Right lobe of liver (tissue), 4 donors: ENCODE measurements around the gene SIRT1.

Experiments
- CTCF ChIP-seq, 4 donors: fragments of 200-600 bp in 3 of 4; fragments of 450-650 bp in 1 of 4; IDR thresholded peaks; one replicate each; pipeline versions ENCODE4 v1.5.1 to v1.8.0; 2016 to 2022; ENCODE audit warnings: antibody characterized with exemption in 4 of 4, mild to moderate bottlenecking in 2 of 4
- POLR2A ChIP-seq: fragments of 450-650 bp; IDR thresholded peaks from one replicate; pipeline ENCODE4 v1.6.1; 2017; ENCODE audit warnings: antibody characterized with exemption, mild to moderate bottlenecking
- donor health status: DM: no; HTN: no; CAD: no.
- donor health status: DM: no; HTN: no; CAD: no.
- donor health status: DM: no; HTN: yes; CAD: no.

- TF ChIP-seq CTCF (IDR thresholded peaks at IDR 0.05) (no peak), POLR2A (no peak)
These were observed 42.5 kb downstream of the SIRT1 start for GRCh38 chr10:67926951-67927350.
